HG02642 (cell line): Measurements from ENCODE around the gene FKBP15.

ENCODE experiments used
- ATAC-seq: cut with Tn5 transposase; IDR thresholded peaks from one replicate; pipeline ENCODE4 v1.9.1; 2021; ENCODE audit warnings: mild to moderate bottlenecking; ENCODE audit not compliant: unreplicated experiment, poor library complexity

Gene FKBP15

GRCh38 chr9:113186137-113186755, 34.8 kb downstream of the FKBP15 start:
- no peak for ATAC-seq

- ATAC-seq, result no peak
These were observed 35.8 kb downstream of the FKBP15 start for GRCh38 chr9:113185271-113185670.

- ATAC-seq, result no peak
These were observed 36.5 kb downstream of the FKBP15 start for GRCh38 chr9:113184539-113184938.

DNA sequence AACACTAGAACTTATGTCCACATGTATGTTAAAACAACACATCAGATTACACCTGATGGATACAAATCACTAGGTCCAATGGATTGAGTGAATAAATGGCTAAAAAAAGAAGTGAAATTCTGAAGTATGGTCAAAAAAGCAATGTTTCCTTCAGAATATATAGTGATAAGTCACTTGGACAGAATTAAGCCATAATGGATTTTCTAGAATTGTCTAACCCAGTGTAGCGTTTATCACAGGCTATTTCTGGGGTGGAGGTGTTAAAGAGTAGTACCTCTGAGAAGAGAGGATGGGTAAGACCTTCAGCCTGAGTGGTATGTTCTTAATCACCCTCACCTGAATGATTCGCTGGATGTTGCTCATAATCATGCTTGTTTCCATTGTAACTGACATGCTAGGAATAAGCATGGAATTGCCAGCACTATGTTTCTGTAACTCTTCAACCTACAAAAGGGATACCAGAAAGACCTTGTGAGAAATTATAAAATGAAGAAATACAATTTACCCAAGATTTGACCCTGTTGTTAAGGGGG, 37.1 kb downstream of the FKBP15 start:
- ATAC-seq, result no peak

GRCh38 chr9:113181165-113181564, 39.9 kb downstream of the FKBP15 start:
- ATAC-seq, result no peak

GRCh38 chr9:113179839-113180238, 41.2 kb downstream of the FKBP15 start:
- no peak for ATAC-seq

GRCh38 chr9:113178087-113178486, 43.0 kb downstream of the FKBP15 start:
- ATAC-seq, result no peak

DNA sequence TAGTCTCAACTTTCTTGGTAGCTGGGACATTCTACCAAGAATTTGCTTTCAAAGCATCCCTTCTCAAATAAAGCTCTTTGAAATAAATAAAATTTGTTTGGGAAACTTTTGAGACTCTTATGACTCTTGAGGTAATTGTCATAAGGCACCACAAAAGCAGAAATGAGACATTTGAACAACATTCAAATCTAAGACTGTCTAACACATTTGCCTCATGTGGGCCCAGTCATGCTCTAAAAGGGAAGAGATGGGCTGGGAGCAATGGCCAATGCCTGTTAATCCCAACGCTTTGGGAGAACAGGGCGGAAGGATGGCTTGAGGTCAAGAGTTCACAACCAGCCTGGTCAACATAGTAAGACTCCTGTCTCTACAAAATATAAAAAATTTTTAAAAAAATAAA, 43.8 kb downstream of the FKBP15 start:
- ATAC-seq, result no peak

- no peak for ATAC-seq
These were observed 44.3 kb downstream of the FKBP15 start for GRCh38 chr9:113176803-113177202.

- no peak for ATAC-seq
These were observed 47.7 kb downstream of the FKBP15 start for GRCh38 chr9:113173341-113173740.

DNA sequence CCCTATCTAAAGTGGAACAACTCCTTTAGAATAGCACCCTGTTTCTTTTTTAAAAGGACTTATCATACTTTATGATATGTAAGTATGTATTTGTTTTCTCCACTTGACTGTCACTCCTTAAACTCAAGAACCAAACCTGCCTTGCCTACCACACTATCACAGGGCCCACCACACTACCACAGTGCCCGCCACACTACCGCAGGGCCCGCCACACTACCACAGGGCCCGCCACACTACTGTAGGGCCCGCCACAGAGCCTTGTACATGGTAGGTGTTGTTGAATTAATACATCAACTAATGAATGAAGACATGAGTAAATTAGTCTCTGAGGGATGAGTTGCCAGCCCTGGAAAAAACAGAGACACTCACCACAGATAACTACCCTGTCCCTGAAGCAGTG, 52.3 kb downstream of the FKBP15 start:
- ATAC-seq, result no peak

DNA sequence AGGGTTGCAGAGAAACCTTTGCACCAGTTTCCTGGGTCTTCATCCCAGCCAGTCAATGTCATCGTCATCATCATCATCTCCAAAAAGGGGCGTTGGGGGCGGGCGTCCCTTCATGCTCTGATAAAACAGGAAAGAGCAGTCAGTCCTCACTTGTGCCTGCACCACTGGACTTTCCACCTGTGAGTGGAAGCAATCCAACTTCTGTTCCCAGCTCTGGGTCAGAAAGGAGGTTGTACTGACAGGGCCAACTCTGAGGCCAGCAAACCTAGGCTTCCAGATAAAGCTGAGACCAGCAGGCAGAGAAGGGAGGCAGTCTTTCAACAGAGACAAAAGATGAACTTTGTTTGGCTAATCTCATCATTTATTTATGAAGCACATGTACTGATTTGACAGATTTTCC, 55.0 kb downstream of the FKBP15 start:
- ATAC-seq, result no peak

- no peak for ATAC-seq
These were observed 56.4 kb downstream of the FKBP15 start for GRCh38 chr9:113164536-113165300.

- ATAC-seq, result no peak
These were observed 58.1 kb downstream of the FKBP15 start for GRCh38 chr9:113163001-113163400.

DNA sequence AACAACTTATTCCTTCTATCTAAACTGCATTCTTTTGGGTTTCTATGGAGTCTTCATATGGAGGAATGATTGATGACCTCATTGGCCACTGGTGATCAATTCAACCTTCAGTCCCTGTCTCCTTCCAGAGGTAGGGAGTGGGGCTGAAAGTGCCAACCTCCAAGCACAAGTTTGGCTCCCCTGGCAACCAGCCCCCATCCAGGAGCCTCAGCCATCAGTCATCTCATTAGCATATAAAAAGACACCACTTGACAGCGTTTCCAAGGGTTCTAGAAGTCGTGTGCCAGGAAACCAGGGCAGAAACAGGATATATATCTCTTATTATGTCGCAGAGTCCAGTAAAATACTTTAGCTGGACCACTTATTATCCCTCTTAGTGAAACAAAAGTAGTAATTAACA, 60.5 kb downstream of the FKBP15 start:
- no peak for ATAC-seq

GRCh38 chr9:113158446-113158845, 62.6 kb downstream of the FKBP15 start:
- no peak for ATAC-seq

- ATAC-seq, result no peak
These were observed 64.2 kb downstream of the FKBP15 start for GRCh38 chr9:113156880-113157279.

DNA sequence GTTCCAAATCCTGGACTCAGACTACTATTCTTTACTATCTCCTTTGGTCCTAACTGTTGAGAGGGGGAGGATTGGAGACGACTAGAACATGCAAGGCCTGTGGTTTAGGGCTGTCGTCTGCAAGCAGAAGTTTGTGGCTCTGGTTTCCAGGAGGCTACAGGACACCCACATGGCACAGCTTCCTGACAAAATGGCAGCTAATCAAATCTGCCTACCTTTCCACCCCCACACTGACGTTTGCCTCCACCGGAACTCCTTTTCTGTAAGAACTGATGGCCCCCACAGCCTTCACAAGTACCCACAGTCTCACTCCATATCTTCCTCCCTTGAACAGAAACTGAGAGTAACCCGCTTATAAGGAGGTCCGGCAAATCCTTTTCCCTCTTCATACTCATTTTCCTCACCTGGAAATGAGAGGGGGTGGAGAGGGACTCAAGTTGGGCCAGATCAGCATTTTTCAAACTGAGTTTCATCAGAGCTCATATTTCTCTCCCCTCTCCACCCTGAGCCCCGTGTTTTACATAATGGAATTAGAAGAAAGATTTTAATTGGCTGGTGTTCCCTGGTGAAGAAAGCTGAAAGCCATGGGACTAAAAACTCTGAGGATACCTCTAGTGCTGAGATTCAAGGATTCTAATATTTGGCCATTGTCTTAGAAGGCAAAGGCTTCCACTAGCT, 65.0 kb downstream of the FKBP15 start:
- no peak for ATAC-seq

DNA sequence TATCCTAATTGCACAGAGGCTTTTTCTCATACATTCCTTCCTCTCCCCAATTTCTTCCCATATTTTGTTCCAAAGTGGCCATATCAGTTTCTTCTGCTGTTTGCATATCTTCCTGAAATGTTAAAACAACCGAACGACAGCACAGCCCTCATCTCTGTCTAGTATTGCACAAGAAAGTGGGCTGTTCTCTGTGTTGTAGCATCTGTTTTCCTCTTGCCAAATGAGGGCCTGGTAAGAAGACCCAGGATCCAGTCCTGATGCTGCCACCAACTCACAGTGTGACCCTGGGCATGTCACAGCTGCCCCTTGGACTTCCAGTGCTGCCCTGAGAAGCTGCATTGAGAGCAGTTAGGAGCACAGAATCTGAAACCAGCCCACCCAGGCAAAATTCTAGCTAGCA, 66.1 kb downstream of the FKBP15 start:
- no peak for ATAC-seq

GRCh38 chr9:113154471-113154870, 66.6 kb downstream of the FKBP15 start:
- ATAC-seq, result no peak

DNA sequence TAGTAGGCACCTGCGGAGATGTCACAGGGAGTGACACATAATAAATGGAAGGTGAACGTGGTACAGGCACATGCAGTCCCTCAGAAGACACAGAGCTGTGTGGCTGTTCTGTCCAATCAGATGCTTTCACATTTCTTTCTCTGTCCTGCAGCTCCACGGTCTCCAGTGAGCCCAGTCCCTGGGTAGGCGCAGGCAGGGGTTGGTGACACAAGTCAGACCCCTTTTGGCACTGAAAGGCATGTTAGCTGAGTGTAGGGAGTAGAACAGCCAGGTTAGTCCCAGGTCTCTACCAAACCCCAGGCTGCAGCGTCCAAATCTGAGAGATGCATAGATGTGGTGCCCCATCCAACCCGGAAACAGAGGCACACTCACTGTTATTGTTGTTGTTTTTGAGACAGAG, 67.5 kb downstream of the FKBP15 start:
- no peak for ATAC-seq
